Calu3 (cell line): Measurements from ENCODE around the gene MAPK1. TPM values are rescaled to one million over a fixed set of nuclear protein-coding genes. Genes with fewer than 3 reads are reported as not detected.
"Not testable (repeated sequence)": the region's sequence is repeated elsewhere in the genome, so short reads cannot be mapped to it uniquely, and the experiment has no call there.

Experiments
- BruUV-seq: library from RNA; stranded (reverse); fragments of 400-500 nt; replicated peaks from 2 replicates; lab custom pipeline; 2021; lab: Mats Ljungman, UMichigan
- CTCF ChIA-PET: fragments of 300-600 bp; sonication (Branson Sonifier 250); formaldehyde crosslinking; loops from one replicate; lab custom pipeline; 2022; ENCODE audit warnings: antibody characterized with exemption; lab: Charles Lee
- DNase-seq: peaks from one replicate; pipeline ENCODE4 v3.0.0; 2022
- H3K27ac Mint-ChIP-seq: one replicate; pipeline ENCODE4 v1.8.0; 2022; ENCODE audit warnings: mixed read lengths; ENCODE audit not compliant: unreplicated experiment
- H3K27me3 Mint-ChIP-seq: one replicate; pipeline ENCODE4 v1.8.0; 2022; ENCODE audit warnings: mixed read lengths; ENCODE audit not compliant: unreplicated experiment
- H3K36me3 Mint-ChIP-seq: one replicate; pipeline ENCODE4 v1.8.0; 2022; ENCODE audit warnings: mild to moderate bottlenecking, moderate library complexity, mixed read lengths; ENCODE audit not compliant: insufficient read depth, unreplicated experiment
- H3K4me1 Mint-ChIP-seq: one replicate; pipeline ENCODE4 v1.8.0; 2022; ENCODE audit warnings: mild to moderate bottlenecking, low read depth, mixed read lengths; ENCODE audit not compliant: unreplicated experiment
- H3K4me3 Mint-ChIP-seq: one replicate; pipeline ENCODE4 v1.8.0; 2022; ENCODE audit warnings: mild to moderate bottlenecking, low read depth, moderate library complexity, mixed read lengths; ENCODE audit not compliant: unreplicated experiment
- H3K9me3 Mint-ChIP-seq: one replicate; pipeline ENCODE4 v1.8.0; 2022; ENCODE audit warnings: low read depth, mixed read lengths; ENCODE audit not compliant: unreplicated experiment
- CTCF ChIP-seq: fragments of 200-600 bp; IDR thresholded peaks from one replicate; pipeline ENCODE4 v1.8.0; 2022; ENCODE audit warnings: antibody characterized with exemption; ENCODE audit not compliant: unreplicated experiment
- intact Hi-C: fragments of 100-400 bp; cut with micrococcal nuclease; formaldehyde crosslinking; loops from one replicate; pipeline ENCODE4 v1.10.0; 2022; ENCODE audit not compliant: unreplicated experiment
- total RNA-seq: library from RNA; stranded (reverse); gene quantifications from 2 replicates; pipeline ENCODE4 v1.2.3, GENCODE V29; 2022

Gene MAPK1
- total RNA-seq, 1 experiment from 2014 or later, result 157 TPM

GRCh38 chr22:21902296-21903087 lies 35.0 kb upstream of the MAPK1 start:
- Mint-ChIP-seq H3K27ac (no peak overlapping the region), H3K4me3 (no peak overlapping the region), H3K27me3 (no peaks in the 10 kb centered on the region), H3K9me3 (no peaks in the 10 kb centered on the region), H3K36me3 (no peaks in the 10 kb centered on the region), H3K4me1 (no peaks in the 10 kb centered on the region)
- CTCF ChIA-PET, result no interaction called here
- intact Hi-C loops, result no loop called here
- TF ChIP-seq CTCF, result no peak
- DNase-seq, result no peak
- BruUV-seq, result no TSS peak

GRCh38 chr22:21898354-21898896 lies 31.0 kb upstream of the MAPK1 start:
- BruUV-seq, result no TSS peak
- CTCF ChIA-PET, result no interaction called here
- H3K9me3 Mint-ChIP-seq, result no peaks in the 10 kb centered on the region
- DNase-seq, result no peak
- no peak overlapping the region for H3K4me3 Mint-ChIP-seq
- no peak overlapping the region for H3K27ac Mint-ChIP-seq
- H3K36me3 Mint-ChIP-seq, result no peaks in the 10 kb centered on the region
- no peaks in the 10 kb centered on the region for H3K27me3 Mint-ChIP-seq
- intact Hi-C loops, result no loop called here
- no peak for TF ChIP-seq CTCF
- H3K4me1 Mint-ChIP-seq, result no peaks in the 10 kb centered on the region

- Mint-ChIP-seq H3K4me1 (no peaks in the 10 kb centered on the region), H3K9me3 (no peaks in the 10 kb centered on the region), H3K27ac (no peak overlapping the region), H3K4me3 (no peak overlapping the region), H3K36me3 (no peaks in the 10 kb centered on the region), H3K27me3 (no peaks in the 10 kb centered on the region)
- BruUV-seq, result no TSS peak
- no peak for TF ChIP-seq CTCF
- intact Hi-C loops, result no loop called here
- CTCF ChIA-PET, result no interaction called here
- no peak for DNase-seq
These were observed 29.6 kb upstream of the MAPK1 start for GRCh38 chr22:21896951-21897513.

- BruUV-seq, DNase-seq, H3K4me3 Mint-ChIP-seq, H3K4me1 Mint-ChIP-seq, H3K27ac Mint-ChIP-seq, H3K27me3 Mint-ChIP-seq, H3K36me3 Mint-ChIP-seq, H3K9me3 Mint-ChIP-seq, CTCF ChIA-PET, intact Hi-C loops: not testable (repeated sequence)
These were observed 28.8 kb upstream of the MAPK1 start for GRCh38 chr22:21896275-21896674.

- Mint-ChIP-seq H3K4me3 (no peak overlapping the region), H3K9me3 (no peaks in the 10 kb centered on the region), H3K27ac (no peak overlapping the region), H3K27me3 (no peaks in the 10 kb centered on the region), H3K4me1 (no peaks in the 10 kb centered on the region), H3K36me3 (no peaks in the 10 kb centered on the region)
- no peak for DNase-seq
- TF ChIP-seq CTCF, result no peak
- no TSS peak for BruUV-seq
- intact Hi-C loops, result no loop called here
- CTCF ChIA-PET, result no interaction called here
These were observed 27.4 kb upstream of the MAPK1 start for GRCh38 chr22:21894799-21895198.
